Spinal cord (tissue), 10 donors: ENCODE data around the gene TNRC6A. TPM values are rescaled to one million over a fixed set of nuclear protein-coding genes. Genes with fewer than 3 reads are reported as not detected.
"Not testable (repeated sequence)": the region's sequence is repeated elsewhere in the genome, so short reads cannot be mapped to it uniquely, and the experiment has no call there.

ENCODE experiments used
- DNase-seq, 6 donors: peaks; one replicate each; pipeline versions ENCODE4 v3.0.0 to v3.0.0-alpha.2; 2013 to 2015; ENCODE audit warnings: low spot score in 6 of 6, low read depth in 4 of 6
- H3K27ac ChIP-seq: one replicate; pipeline ENCODE4 v1.5.1; 2013; ENCODE audit warnings: low read depth, low read length, control low read depth
- H3K27me3 ChIP-seq: one replicate; pipeline ENCODE4 v1.6.1; 2013; ENCODE audit warnings: low read length; ENCODE audit not compliant: control insufficient read depth, insufficient read depth
- H3K36me3 ChIP-seq: one replicate; pipeline ENCODE4 v1.6.1; 2013; ENCODE audit warnings: low read length; ENCODE audit not compliant: control insufficient read depth, insufficient read depth
- H3K4me1 ChIP-seq: one replicate; pipeline ENCODE4 v1.6.1; 2013; ENCODE audit warnings: low read length; ENCODE audit not compliant: control insufficient read depth, insufficient read depth
- H3K4me3 ChIP-seq: one replicate; pipeline ENCODE4 v1.5.1; 2013; ENCODE audit warnings: low read depth, low read length, control low read depth
- H3K9me3 ChIP-seq: one replicate; pipeline ENCODE4 v1.6.1; 2013; ENCODE audit warnings: low read length; ENCODE audit not compliant: control insufficient read depth, insufficient read depth
- WGBS: methylation state at CpG from one replicate; pipeline ENCODE4 v1.1.5; 2013; ENCODE audit warnings: missing lambda C conversion rate; ENCODE audit not compliant: insufficient coverage; 5-methylcytosine and 5-hydroxymethylcytosine counted together
- polyA plus RNA-seq, 2 donors: library from polyadenylated mRNA; unstranded; fragments of 120-200 nt; gene quantifications; one replicate each; pipeline ENCODE4 v1.2.1, GENCODE V29; 2013; ENCODE audit not compliant: insufficient read length in 2 of 2
- total RNA-seq, 2 donors: library from RNA; depleted of rRNA in 1 of 2; stranded (reverse); fragments of 120-200 nt in 1 of 2; fragments of >200 nt in 1 of 2; gene quantifications; one replicate each; pipeline versions ENCODE4 v1.2.3 to v1.2.4, GENCODE V29; 2013 to 2014
- donor health status: healthy.

The TNRC6A gene
- total and polyA plus RNA-seq, 4 donors, result 46.5 to 82.0 (median 67.7) TPM

GRCh38 chr16:24834459-24835335 is 105.2 kb downstream of the TNRC6A start:
- peak in 2 of 6 donors; percentile 20 to 22 for DNase-seq
- H3K36me3 ChIP-seq, result peaks cover under 1% of the 10 kb centered on the region
- peaks cover 7% of the 10 kb centered on the region for H3K4me1 ChIP-seq
- H3K4me3 ChIP-seq, result no peak overlapping the region
- H3K27ac ChIP-seq, result no peak overlapping the region
- no peaks in the 10 kb centered on the region for H3K27me3 ChIP-seq
- no peaks in the 10 kb centered on the region for H3K9me3 ChIP-seq
- WGBS, result 57% methylated on average over 3 of the region's 7 CpGs

GRCh38 chr16:24836836-24837235 is 107.4 kb downstream of the TNRC6A start:
- peaks cover 7% of the 10 kb centered on the region for H3K4me1 ChIP-seq
- no peaks in the 10 kb centered on the region for H3K27me3 ChIP-seq
- H3K4me3 ChIP-seq, result no peak overlapping the region
- H3K9me3 ChIP-seq, result no peaks in the 10 kb centered on the region
- no peaks in the 10 kb centered on the region for H3K36me3 ChIP-seq
- no peak overlapping the region for H3K27ac ChIP-seq
- 100% methylated on average over 2 of the region's 6 CpGs for WGBS
- no peak for DNase-seq

- no peaks in the 10 kb centered on the region for H3K9me3 ChIP-seq
- H3K27ac ChIP-seq, result no peak overlapping the region
- H3K4me3 ChIP-seq, result no peak overlapping the region
- DNase-seq, result no peak
- H3K4me1 ChIP-seq, result peaks cover 7% of the 10 kb centered on the region
- WGBS, result 92% methylated on average over 8 of the region's 9 CpGs
- no peaks in the 10 kb centered on the region for H3K27me3 ChIP-seq
- H3K36me3 ChIP-seq, result no peaks in the 10 kb centered on the region
Observed at GRCh38 chr16:24837969-24838368, 108.5 kb downstream of the TNRC6A start.

- H3K4me3 ChIP-seq, result no peak overlapping the region
- no peaks in the 10 kb centered on the region for H3K27me3 ChIP-seq
- WGBS, result 57% methylated on average over 1 of the region's 5 CpGs
- peak in 1 of 6 donors; percentile 35 for DNase-seq
- no peaks in the 10 kb centered on the region for H3K36me3 ChIP-seq
- peaks cover 7% of the 10 kb centered on the region for H3K4me1 ChIP-seq
- no peak overlapping the region for H3K27ac ChIP-seq
- H3K9me3 ChIP-seq, result no peaks in the 10 kb centered on the region
Observed at GRCh38 chr16:24838554-24839266, 109.3 kb downstream of the TNRC6A start.

GRCh38 chr16:24839347-24839972 is 110.0 kb downstream of the TNRC6A start:
- peaks cover 7% of the 10 kb centered on the region for H3K4me1 ChIP-seq
- no peaks in the 10 kb centered on the region for H3K36me3 ChIP-seq
- no peaks in the 10 kb centered on the region for H3K9me3 ChIP-seq
- no peak overlapping the region for H3K27ac ChIP-seq
- H3K27me3 ChIP-seq, result no peaks in the 10 kb centered on the region
- no peak overlapping the region for H3K4me3 ChIP-seq
- DNase-seq, result no peak
- WGBS, result 87% methylated on average over 3 of the region's 7 CpGs

GRCh38 chr16:24841291-24841690 is 111.8 kb downstream of the TNRC6A start:
- H3K4me1 ChIP-seq, result peaks cover 7% of the 10 kb centered on the region
- DNase-seq, result no peak
- no peak overlapping the region for H3K27ac ChIP-seq
- H3K27me3 ChIP-seq, result no peaks in the 10 kb centered on the region
- no peak overlapping the region for H3K4me3 ChIP-seq
- no peaks in the 10 kb centered on the region for H3K36me3 ChIP-seq
- H3K9me3 ChIP-seq, result no peaks in the 10 kb centered on the region

GRCh38 chr16:24844101-24845030 is 114.9 kb downstream of the TNRC6A start:
- H3K27me3 ChIP-seq, result no peaks in the 10 kb centered on the region
- H3K9me3 ChIP-seq, result no peaks in the 10 kb centered on the region
- no peaks in the 10 kb centered on the region for H3K36me3 ChIP-seq
- peaks cover under 1% of the 10 kb centered on the region for H3K4me1 ChIP-seq
- 91% methylated on average over 13 of the region's 17 CpGs for WGBS
- no peak overlapping the region for H3K4me3 ChIP-seq
- no peak for DNase-seq
- no peak overlapping the region for H3K27ac ChIP-seq

GRCh38 chr16:24845031-24845365 is 115.5 kb downstream of the TNRC6A start:
- not testable (repeated sequence) for H3K27ac ChIP-seq, H3K36me3 ChIP-seq, H3K4me3 ChIP-seq, DNase-seq, H3K4me1 ChIP-seq, H3K27me3 ChIP-seq, H3K9me3 ChIP-seq
- 94% methylated on average over 2 of the region's 2 CpGs for WGBS
